ENCODE results near the gene SLC9A1. TPM values are rescaled to one million over a fixed set of nuclear protein-coding genes. Genes with fewer than 3 reads are reported as not detected.

The SLC9A1 gene
- total RNA-seq, 4 donors from 2014 or later = 7.3 to 16.0 (median 10.9) TPM

DNA sequence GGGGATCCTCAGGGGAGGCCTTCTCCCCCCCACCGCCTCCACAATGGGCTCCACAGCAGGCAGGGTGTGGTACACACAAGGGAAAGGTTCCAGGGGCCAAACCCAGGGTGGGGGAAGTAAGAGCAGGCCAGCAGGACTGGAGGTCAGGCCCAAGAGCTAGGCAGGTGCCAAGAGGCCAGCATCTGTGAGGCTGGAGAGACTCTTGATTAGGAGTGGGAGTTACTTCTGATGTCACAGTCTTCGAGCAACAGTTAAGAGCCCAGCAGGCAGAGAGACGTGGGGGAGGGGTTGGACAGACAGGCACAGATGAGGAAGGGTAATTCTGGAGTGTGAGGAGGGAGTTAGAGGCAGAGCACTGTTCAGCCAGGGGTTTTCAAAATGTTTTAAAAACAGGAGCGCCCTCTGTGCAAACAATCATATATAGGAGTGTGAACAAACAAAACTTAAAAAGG is 55.8 kb downstream of the SLC9A1 start:
- TF ChIP-seq, protein P1, sequence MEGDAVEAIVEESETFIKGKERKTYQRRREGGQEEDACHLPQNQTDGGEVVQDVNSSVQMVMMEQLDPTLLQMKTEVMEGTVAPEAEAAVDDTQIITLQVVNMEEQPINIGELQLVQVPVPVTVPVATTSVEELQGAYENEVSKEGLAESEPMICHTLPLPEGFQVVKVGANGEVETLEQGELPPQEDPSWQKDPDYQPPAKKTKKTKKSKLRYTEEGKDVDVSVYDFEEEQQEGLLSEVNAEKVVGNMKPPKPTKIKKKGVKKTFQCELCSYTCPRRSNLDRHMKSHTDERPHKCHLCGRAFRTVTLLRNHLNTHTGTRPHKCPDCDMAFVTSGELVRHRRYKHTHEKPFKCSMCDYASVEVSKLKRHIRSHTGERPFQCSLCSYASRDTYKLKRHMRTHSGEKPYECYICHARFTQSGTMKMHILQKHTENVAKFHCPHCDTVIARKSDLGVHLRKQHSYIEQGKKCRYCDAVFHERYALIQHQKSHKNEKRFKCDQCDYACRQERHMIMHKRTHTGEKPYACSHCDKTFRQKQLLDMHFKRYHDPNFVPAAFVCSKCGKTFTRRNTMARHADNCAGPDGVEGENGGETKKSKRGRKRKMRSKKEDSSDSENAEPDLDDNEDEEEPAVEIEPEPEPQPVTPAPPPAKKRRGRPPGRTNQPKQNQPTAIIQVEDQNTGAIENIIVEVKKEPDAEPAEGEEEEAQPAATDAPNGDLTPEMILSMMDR (IDR thresholded peaks at IDR 0.05; ENCODE audit: low read depth) = no peak

DNA sequence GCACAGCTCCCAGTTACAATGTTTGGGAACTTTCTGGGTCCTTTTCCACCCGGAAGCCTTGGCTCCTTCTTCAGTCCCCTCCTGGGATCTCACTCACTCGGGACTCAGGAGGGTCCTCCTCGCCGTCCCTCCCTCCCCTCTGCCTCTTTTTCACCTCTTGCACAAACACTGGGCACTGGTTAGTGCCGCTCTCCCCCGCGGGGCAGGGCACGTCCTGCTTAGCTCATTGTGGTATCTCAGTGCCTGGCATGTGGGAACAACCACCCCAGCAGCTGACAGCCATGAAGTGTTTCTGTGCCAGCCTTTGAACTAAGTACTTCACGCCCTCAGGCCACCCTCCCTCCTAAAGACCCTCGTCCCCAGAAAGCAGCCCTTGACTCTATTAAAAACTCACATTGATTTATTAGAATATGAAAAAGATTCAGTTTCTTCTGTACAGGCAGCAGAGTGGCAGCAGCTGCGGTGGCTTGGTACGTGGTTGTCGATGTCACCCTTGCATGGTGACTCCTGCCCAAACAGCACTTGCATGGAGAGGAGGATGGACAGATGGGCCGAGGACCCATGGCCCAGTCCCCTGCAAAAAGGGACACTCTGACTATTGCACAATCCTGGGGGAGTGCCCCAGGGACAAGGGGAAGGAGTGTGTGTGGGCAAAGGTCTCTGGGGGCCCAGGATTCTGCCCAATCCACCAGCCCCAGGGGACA is 56.3 kb downstream of the SLC9A1 start:
- TF ChIP-seq, protein P1 (IDR thresholded peaks at IDR 0.05; ENCODE audit: low read depth) = no peak

DNA sequence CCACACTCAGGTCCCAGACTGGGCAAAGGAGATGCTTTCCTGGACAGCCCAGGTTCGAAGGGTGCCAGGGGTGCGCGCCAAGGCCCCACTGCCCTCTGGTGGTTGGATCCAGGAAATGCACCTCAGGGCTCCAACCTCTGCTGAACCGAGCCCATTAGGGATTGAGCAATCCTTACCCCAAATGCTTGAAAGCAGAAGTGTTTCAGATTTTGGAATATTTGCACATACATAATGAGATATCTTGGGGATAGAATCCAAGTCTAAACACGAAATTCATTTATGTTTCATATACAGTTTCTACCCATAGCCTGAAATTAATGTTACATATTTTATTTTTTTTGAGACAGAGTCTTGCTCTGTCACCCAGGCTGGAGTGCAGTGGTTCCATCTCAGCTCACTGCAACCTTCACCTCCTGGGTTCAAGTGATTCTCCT is 57.4 kb downstream of the SLC9A1 start:
- TF ChIP-seq, protein P1 (IDR thresholded peaks at IDR 0.05; ENCODE audit: low read depth) = no peak

DNA sequence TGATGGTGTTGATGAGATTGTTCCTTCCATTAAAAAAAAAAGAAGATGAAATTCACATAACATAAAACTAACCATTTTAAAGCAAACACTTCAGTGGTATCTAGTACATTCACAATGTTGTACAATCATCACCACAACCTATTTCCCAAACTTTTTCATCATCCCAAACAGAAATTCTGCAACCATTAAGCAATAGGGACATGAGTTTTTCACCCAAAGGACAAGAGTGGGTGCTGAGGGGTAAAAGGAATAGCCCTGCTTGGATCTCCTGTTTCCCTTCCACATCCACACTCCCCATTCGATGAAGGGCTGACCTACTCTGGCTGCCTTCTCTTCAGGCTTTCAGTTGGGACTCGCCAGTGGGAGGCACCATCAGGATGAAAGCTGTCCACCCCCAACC is 59.3 kb downstream of the SLC9A1 start:
- TF ChIP-seq, protein P1 (IDR thresholded peaks at IDR 0.05; ENCODE audit: low read depth) = no peak

DNA sequence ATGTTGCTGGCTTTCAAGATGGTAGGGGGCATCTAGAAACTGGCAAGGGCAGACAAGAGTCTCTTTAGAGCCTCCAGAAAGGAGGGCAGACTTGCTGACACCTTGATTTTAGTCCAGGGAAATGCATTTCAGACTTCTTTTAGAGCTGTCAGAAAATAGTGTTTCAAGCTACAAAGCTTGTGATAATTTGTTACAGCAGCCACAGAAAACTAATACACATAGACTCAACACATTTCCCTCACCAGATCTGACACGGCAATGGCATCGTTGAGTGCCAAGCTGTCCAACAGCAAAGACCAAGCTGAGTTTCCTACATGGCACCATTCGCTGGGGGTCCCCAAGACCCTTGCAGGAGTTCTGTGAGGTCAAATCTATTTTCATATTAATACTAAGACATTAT is 62.0 kb downstream of the SLC9A1 start:
- TF ChIP-seq, protein P1 (IDR thresholded peaks at IDR 0.05; ENCODE audit: low read depth) = no peak

DNA sequence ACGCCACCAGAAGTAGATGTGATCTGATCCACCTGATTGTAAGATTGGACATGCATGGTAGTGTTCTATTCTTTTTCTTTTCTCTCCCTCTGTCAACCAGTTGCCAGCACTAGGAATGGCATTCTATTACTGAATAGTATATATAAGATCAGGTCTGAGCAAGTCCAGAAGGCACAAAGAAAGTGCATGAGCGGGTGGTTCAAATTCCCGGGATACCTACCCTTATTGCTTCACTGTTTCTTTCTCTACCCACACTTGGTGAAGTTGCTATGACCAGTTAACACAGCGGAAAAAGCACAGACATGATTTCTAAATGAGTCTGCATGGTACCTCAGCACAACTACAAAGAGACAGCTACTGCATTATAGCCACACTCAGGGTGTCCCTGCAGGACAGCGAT is 64.0 kb downstream of the SLC9A1 start:
- TF ChIP-seq, protein P1 (IDR thresholded peaks at IDR 0.05; ENCODE audit: low read depth) = no peak

DNA sequence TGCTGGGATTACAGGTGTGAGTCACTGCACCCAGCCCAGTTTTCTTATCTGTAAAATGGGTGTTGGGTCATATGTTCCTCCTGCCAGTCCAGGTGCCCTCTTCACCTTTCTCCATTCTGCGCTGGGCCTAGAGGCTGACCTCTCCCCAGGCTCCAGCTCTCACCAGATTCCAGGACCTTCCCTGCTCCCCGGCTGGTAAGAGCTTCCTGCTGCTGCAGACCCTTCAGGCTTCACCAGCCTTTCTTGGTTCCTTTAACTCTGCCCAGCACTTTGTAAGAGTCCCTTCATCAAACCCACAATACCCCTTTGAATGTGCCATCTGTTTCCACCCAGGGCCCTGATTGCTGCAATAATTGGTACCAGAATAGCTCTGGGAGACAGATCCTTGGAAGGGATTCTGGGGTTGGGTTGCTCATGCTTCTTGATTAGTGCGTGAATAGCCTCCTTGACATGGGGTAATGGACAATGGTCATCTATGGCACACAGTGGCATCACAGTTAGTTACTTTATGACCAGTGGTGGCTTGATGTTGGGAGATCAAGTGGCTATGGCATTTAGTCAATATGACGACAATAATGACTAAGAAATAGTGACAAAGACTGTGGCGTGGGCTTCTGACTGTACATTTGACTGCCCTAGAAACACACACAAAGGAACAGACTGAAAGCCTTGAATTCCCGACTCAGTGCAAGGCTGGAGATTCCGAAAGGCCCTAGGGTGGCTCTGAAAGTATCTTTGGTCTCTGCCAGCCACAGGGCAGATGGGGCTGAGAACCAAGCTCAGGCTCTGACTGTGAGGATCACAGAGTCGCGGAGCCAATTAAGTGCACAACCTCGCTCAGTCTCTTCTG is 67.3 kb downstream of the SLC9A1 start:
- TF ChIP-seq, protein P1 (IDR thresholded peaks at IDR 0.05; ENCODE audit: low read depth) = no peak
